GM12875 (cell line): ENCODE data around the gene GPR176.

Source experiments
- H3K4me3 ChIP-seq: one replicate; pipeline ENCODE4 v1.5.1; 2011; ENCODE audit warnings: low read depth, low read length, control low read depth
- CTCF ChIP-seq: IDR thresholded peaks from 2 replicates; pipeline ENCODE4 v1.5.1; 2011; ENCODE audit warnings: low read depth, mild to moderate bottlenecking, control low read depth, inconsistent platforms, low read length, moderate library complexity, borderline replicate concordance; ENCODE audit not compliant: insufficient read depth

GPR176 gene

GRCh38 chr15:39914977-39915376 lies 5.1 kb downstream of the GPR176 start:
- no peak for TF ChIP-seq CTCF
- H3K4me3 ChIP-seq, result no peak overlapping the region

GRCh38 chr15:39909007-39909406 lies 11.1 kb downstream of the GPR176 start:
- no peak overlapping the region for H3K4me3 ChIP-seq
- TF ChIP-seq CTCF, result no peak

DNA sequence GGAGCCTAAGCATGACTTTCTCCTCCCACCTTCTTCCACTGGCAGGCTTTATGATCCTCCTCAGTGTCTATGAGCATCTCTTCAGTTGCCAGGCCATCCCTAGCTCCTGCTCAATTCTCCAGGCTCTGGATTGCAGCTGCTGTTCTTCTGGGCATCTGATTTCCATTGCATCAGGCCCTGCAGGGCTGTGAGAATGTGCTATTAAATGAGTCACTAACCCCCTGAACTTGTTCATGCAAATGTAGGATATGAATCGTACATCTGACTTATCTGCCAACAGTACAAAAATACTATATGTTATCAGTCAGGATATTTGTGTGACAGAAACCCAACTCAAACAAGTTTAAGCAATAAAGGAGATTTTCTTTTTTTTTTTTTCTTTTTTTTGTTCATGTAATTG lies 11.9 kb downstream of the GPR176 start:
- H3K4me3 ChIP-seq, result no peak overlapping the region
- TF ChIP-seq CTCF, result no peak

DNA sequence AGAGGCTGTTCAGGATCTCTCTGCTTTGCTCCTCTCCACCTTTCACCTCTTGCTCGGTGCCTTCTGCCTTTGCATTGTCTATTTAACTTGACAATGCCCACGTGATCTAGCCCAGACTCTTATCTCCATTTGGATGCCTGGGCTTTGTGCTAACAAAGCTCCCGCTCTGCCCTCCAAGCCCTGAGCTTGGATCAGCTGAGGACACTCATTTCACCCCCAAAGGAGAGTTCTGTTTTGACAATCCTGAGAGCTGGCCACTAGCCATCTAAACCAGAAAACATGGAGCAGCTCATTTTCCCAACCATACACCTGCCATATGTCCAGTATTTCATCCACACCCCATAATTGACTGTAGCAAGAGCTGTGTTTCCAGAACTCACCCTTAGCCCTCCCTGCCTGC lies 12.8 kb downstream of the GPR176 start:
- H3K4me3 ChIP-seq, result no peak overlapping the region
- TF ChIP-seq CTCF, result no peak

- no peak for TF ChIP-seq CTCF
- H3K4me3 ChIP-seq, result no peak overlapping the region
These were observed 16.0 kb downstream of the GPR176 start for GRCh38 chr15:39904115-39904514.

DNA sequence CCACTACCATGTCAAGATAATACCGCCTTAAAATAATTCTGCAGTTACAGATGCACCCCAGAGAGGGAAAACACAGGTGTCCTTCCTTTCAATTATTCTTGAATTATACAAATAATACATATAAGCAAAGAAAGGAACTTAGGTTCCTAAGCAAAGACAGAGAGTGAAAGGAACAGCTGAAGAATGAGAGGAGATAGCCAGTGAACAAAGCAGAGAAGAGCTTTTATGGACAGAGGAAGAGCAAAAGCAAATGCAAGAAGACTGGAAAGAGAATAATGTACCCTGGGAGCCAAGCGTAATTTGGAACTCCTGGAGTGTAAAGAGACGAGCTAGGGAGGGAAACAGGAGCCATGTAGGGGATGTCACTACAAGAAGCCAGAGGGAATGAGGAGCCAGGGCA lies 21.7 kb downstream of the GPR176 start:
- TF ChIP-seq CTCF, result no peak
- no peak overlapping the region for H3K4me3 ChIP-seq

- TF ChIP-seq CTCF, result no peak
- H3K4me3 ChIP-seq, result no peak overlapping the region
These were observed 23.2 kb downstream of the GPR176 start for GRCh38 chr15:39896846-39897245.
